ENCODE measurements around the gene CHST8.
"Not testable (repeated sequence)": the region's sequence is repeated elsewhere in the genome, so short reads cannot be mapped to it uniquely, and the experiment has no call there.

DNA sequence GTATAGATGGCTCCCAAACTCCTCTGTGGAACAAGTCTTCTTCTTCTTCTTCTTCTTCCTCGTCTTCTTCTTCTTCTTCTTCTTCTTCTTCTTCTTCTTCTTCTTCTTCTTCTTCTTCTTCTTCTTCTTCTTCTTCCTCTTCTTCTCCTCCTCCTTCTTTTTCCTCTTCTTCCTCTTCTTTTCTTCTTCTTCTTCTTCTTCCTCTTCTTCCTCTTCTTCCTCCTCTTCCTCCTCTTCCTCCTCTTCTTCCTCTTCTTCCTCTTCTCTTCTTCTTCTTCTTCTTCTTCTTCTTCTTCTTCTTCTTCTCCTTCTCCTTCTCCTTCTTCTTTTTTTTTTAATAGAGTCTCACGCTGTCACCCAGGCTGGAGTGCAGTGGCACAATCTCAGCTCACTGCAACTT is 3.4 kb upstream of the CHST8 start:
- TF ChIP-seq POLR2AphosphoS5 (IDR thresholded peaks at IDR 0.05; ENCODE audit: insufficient read depth in 1 of 2, low read depth in 1 of 2); POLR2A (IDR thresholded peaks at IDR 0.05): not testable (repeated sequence)
